ENCODE measurements around the gene PLCD1. TPM values are rescaled to one million over a fixed set of nuclear protein-coding genes. Genes with fewer than 3 reads are reported as not detected.

PLCD1 gene
- total and polyA plus RNA-seq, 2 of the 13 experiments (the other 11 are each of a cell fraction or from before 2014, with no cell fraction given) = 10.1 to 12.4 TPM

- Histone ChIP-seq H3K9me3 (ENCODE audit: low read length) (no peaks in the 10 kb centered on the region), H3K36me3 (replicated peaks in 1 of 2; ENCODE audit: control insufficient read depth in 1 of 2, insufficient read depth in 2 of 2, low read length in 2 of 2) (no peaks in the 10 kb centered on the region; a peak in 1 of 5 replicates), H3K27ac (ENCODE audit: extremely low read length, insufficient read depth, low read length) (no peak overlapping the region), H3K9ac (ENCODE audit: insufficient read depth, low read depth, low read length) (peak overlapping the region; percentile 55; the same call in 1 of the 2 replicates), H4K20me1 (ENCODE audit: insufficient read depth, low read length) (no peaks in the 10 kb centered on the region), H3K27me3 (ENCODE audit: control insufficient read depth in 1 of 2, insufficient read depth in 2 of 2, low read length in 2 of 2) (peaks cover 0 to 16% of the 10 kb centered on the region in 2 experiments; a peak in 2 of 5 replicates), H3K79me2 (ENCODE audit: insufficient read depth, low read length) (no peaks in the 10 kb centered on the region), H3K4me1 (ENCODE audit: insufficient read depth, low read length) (peaks cover 72% of the 10 kb centered on the region), H2AFZ (ENCODE audit: low read length) (peak overlapping the region; percentile 70), H3K4me2 (ENCODE audit: low read depth, low read length) (peak overlapping the region; percentile 97), H3K4me3 (replicated peaks in 1 of 3; ENCODE audit: insufficient read depth in 1 of 3, low read depth in 2 of 3, low read length in 3 of 3) (peak overlapping the region in 1 of 3 experiments; percentile 77; a peak in 2 of 6 replicates)
- POLR2A ChIA-PET = interaction anchor here (1.1 kb wide), 1 partner anchor 93 kb away, joined by 4 read pairs; no protein-coding TSS in a partner anchor
- CTCF ChIA-PET (ENCODE audit: low intra/inter-chr PET ratio, low total read pairs) = interaction anchor here (1.5 to 2.1 kb wide), 2 partner anchors 28 to 147 kb away, joined by 4 to 21 read pairs; no protein-coding TSS in a partner anchor
- no peak for DNase-seq (ENCODE audit: low spot score)
- no peak for ATAC-seq
- WGBS (ENCODE audit: low lambda C conversion rate) = 100% methylated on average over 1 of the region's 9 CpGs
- TF ChIP-seq CHD4 (IDR thresholded peaks at IDR 0.05; ENCODE audit: borderline replicate concordance, low read length) (no peak), CAMTA2 (CRISPR knock-in tag; IDR thresholded peaks at IDR 0.05; ENCODE audit: borderline replicate concordance) (0 out of 2 replicates have a peak, but pooled peaks have one; percentile 47)
- TF ChIP-seq, protein P1, sequence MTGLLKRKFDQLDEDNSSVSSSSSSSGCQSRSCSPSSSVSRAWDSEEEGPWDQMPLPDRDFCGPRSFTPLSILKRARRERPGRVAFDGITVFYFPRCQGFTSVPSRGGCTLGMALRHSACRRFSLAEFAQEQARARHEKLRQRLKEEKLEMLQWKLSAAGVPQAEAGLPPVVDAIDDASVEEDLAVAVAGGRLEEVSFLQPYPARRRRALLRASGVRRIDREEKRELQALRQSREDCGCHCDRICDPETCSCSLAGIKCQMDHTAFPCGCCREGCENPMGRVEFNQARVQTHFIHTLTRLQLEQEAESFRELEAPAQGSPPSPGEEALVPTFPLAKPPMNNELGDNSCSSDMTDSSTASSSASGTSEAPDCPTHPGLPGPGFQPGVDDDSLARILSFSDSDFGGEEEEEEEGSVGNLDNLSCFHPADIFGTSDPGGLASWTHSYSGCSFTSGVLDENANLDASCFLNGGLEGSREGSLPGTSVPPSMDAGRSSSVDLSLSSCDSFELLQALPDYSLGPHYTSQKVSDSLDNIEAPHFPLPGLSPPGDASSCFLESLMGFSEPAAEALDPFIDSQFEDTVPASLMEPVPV (CRISPR knock-in tag; IDR thresholded peaks at IDR 0.05) = 0 out of 2 replicates have a peak, but pooled peaks have one; percentile 40
- in situ Hi-C loops (cut with HindIII; ENCODE audit: extremely low pct_ligation_motif_present, low pct_unique_long_range_greater_than_20kb) (loop anchor here (5.0 kb wide), 1 partner anchor 146 kb away; no protein-coding TSS in a partner anchor), intact Hi-C loops (cut with micrococcal nuclease; ENCODE audit: unreplicated experiment) (loop anchor here (1.0 kb wide), 2 partner anchors 29 to 148 kb away; no protein-coding TSS in a partner anchor)
- no TSS peak for BruUV-seq (replicated peaks)
- FAIRE-seq = no peak
Observed at GRCh38 chr3:38002940-38003339, 26.5 kb downstream of the PLCD1 start.

DNA sequence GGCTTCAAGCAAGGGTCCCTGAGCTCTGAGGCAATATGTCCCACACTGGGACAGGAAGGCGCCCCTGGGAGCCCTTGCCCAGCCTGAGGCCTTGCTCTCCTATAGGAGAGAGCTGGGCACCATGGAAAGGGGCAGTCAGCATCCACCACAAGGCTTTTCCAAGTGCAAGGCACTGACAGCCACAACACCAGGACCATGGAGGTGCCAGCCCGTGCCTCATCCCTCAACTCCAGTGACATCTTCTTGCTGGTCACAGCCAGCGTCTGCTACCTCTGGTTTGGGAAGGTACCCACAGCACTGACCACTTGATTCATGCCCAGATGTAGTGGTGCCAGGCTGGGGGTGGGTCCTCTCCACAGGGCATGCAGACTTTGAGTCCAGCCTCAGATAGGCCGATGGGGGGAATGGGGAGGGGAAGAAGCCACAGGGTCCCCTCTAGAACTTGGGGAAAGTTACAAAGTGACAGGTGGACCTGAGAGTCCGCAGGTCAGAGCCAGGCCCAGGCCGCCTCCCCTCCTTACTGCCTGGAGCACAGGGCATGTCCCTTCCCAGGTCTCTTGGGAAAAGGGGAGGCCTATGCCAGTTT is 27.1 kb downstream of the PLCD1 start:
- ATAC-seq (no peak), DNase-seq (ENCODE audit: low spot score) (no peak), FAIRE-seq (no peak)
- H3K27me3 ChIP-seq (ENCODE audit: control insufficient read depth in 1 of 2, insufficient read depth in 2 of 2, low read length in 2 of 2) = peaks cover 0 to 16% of the 10 kb centered on the region in 2 experiments; a peak in 2 of 5 replicates
- no peaks in the 10 kb centered on the region for H3K9me3 ChIP-seq (ENCODE audit: low read length)
- CTCF ChIA-PET (ENCODE audit: low intra/inter-chr PET ratio, low total read pairs) = interaction anchor here (1.9 to 2.1 kb wide), 2 partner anchors 28 kb away, joined by 7 to 21 read pairs; no protein-coding TSS in a partner anchor
- peak overlapping the region; percentile 55; the same call in 1 of the 2 replicates for H3K9ac ChIP-seq (ENCODE audit: insufficient read depth, low read depth, low read length)
- H3K4me3 ChIP-seq (replicated peaks in 1 of 3; ENCODE audit: insufficient read depth in 1 of 3, low read depth in 2 of 3, low read length in 3 of 3) = peak overlapping the region in 1 of 3 experiments; percentile 77; a peak in 1 of 6 replicates
- no TSS peak for BruUV-seq (replicated peaks)
- TF ChIP-seq RORA (CRISPR knock-in tag; IDR thresholded peaks at IDR 0.05) (no peak), SP4 (CRISPR knock-in tag; IDR thresholded peaks at IDR 0.05) (peak; percentile 24; the same call in 1 of the 2 replicates)
- H3K27ac ChIP-seq (ENCODE audit: extremely low read length, insufficient read depth, low read length) = no peak overlapping the region
- no peak overlapping the region for H2AFZ ChIP-seq (ENCODE audit: low read length)
- no peaks in the 10 kb centered on the region for H4K20me1 ChIP-seq (ENCODE audit: insufficient read depth, low read length)
- no peaks in the 10 kb centered on the region for H3K79me2 ChIP-seq (ENCODE audit: insufficient read depth, low read length)
- H3K4me1 ChIP-seq (ENCODE audit: insufficient read depth, low read length) = peaks cover 75% of the 10 kb centered on the region
- peak overlapping the region; percentile 97; the same call in 1 of the 2 replicates for H3K4me2 ChIP-seq (ENCODE audit: low read depth, low read length)
- 52% methylated on average over 4 of the region's 6 CpGs for WGBS (ENCODE audit: low lambda C conversion rate)
- intact Hi-C loops (cut with micrococcal nuclease; ENCODE audit: unreplicated experiment) = no loop called here
- POLR2A ChIA-PET = no interaction called here
- no peaks in the 10 kb centered on the region for H3K36me3 ChIP-seq (replicated peaks in 1 of 2; ENCODE audit: control insufficient read depth in 1 of 2, insufficient read depth in 2 of 2, low read length in 2 of 2)
- in situ Hi-C loops (cut with HindIII; ENCODE audit: extremely low pct_ligation_motif_present, low pct_unique_long_range_greater_than_20kb) = loop anchor here (5.0 kb wide), 1 partner anchor 145 kb away; no protein-coding TSS in a partner anchor

Data from HepG2 (cell line).